ENCODE results near the gene KLHL29.

DNA sequence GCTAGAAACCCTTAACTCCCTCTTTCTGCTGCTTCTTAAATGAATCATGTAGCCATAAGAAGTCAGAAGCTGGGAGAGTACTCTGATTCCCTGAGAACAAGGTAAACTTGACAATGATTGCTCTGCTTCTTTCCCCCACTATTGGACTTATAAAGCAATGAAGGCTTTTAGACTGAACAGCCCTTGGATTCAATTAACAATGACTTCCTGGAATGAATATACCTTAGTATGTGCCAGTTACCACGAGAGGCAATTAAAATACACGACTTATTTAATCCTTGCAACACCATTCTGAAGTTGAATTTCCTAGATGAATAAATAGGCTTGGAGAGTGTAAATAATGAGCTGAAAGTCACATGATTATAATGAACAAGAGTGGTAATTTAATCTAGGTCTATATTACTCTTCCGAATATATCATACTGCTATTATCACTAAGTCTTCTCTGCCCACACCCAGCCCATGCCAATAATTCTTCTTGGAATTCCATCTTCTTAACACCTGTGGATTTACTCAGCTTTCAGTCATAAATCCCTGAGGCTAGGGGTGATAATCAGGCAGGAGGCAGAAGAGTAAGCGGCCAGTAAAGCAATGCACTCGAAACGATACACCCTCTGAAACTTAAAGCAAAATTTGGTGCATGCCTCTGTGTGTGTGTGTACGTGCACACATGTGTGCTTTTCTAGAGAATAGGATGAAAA lies 371.8 kb downstream of the KLHL29 start:
- TF ChIP-seq, protein P1, sequence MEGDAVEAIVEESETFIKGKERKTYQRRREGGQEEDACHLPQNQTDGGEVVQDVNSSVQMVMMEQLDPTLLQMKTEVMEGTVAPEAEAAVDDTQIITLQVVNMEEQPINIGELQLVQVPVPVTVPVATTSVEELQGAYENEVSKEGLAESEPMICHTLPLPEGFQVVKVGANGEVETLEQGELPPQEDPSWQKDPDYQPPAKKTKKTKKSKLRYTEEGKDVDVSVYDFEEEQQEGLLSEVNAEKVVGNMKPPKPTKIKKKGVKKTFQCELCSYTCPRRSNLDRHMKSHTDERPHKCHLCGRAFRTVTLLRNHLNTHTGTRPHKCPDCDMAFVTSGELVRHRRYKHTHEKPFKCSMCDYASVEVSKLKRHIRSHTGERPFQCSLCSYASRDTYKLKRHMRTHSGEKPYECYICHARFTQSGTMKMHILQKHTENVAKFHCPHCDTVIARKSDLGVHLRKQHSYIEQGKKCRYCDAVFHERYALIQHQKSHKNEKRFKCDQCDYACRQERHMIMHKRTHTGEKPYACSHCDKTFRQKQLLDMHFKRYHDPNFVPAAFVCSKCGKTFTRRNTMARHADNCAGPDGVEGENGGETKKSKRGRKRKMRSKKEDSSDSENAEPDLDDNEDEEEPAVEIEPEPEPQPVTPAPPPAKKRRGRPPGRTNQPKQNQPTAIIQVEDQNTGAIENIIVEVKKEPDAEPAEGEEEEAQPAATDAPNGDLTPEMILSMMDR (conservative IDR thresholded peaks at IDR 0.05) = no peak
- no peak for TF ChIP-seq EZH2 (IDR thresholded peaks at IDR 0.05; ENCODE audit: low read depth)
